Endothelial cell of umbilical vein (primary cell): ENCODE data around the gene AKT2. TPM values are rescaled to one million over a fixed set of nuclear protein-coding genes. Genes with fewer than 3 reads are reported as not detected.
"Not testable (repeated sequence)": the region's sequence is repeated elsewhere in the genome, so short reads cannot be mapped to it uniquely, and the experiment has no call there.

Source experiments
- Bru-seq: library from RNA; stranded (reverse); fragments of 400-500 nt; gene quantifications from one replicate; lab custom pipeline; 2021; lab: Mats Ljungman, UMichigan
- BruChase-seq, 2 experiments: library from RNA; stranded (reverse); fragments of 400-500 nt; gene quantifications; one replicate each; lab custom pipeline; 2021; lab: Mats Ljungman, UMichigan
- BruUV-seq: library from RNA; stranded (reverse); fragments of 400-500 nt; replicated peaks from 2 replicates; lab custom pipeline; 2021; lab: Mats Ljungman, UMichigan
- CTCF ChIA-PET: fragments of 300-600, 350-600 bp; sonication (Branson Sonifier 250); formaldehyde crosslinking; loops from one replicate; lab custom pipeline; 2021; ENCODE audit warnings: antibody characterized with exemption, inconsistent platforms; lab: Charles Lee
- POLR2A ChIA-PET: fragments of 300-600, 350-600 bp; sonication (Branson Sonifier 250); formaldehyde crosslinking; loops from one replicate; lab custom pipeline; 2021; ENCODE audit warnings: antibody characterized with exemption, inconsistent platforms; lab: Charles Lee
- DNase-seq: peaks from one replicate; pipeline ENCODE4 v3.0.0-alpha.2; 2011; ENCODE audit warnings: low read depth, low spot score
- FAIRE-seq: peaks from 2 replicates; lab custom pipeline; 2011; peaks lifted over from hg19 to GRCh38; lab: Jason Lieb, UNC
- H2AFZ ChIP-seq: 2 replicates; pipeline ENCODE4 v1.6.0; 2012; ENCODE audit warnings: low read depth, low read length, control low read depth, inconsistent platforms
- H3K27ac ChIP-seq: 2 replicates; pipeline ENCODE4 v1.5.1; 2011; ENCODE audit warnings: low read depth, mild to moderate bottlenecking, control low read depth, low read length, moderate library complexity; ENCODE audit not compliant: insufficient read depth
- H3K27me3 ChIP-seq, 2 experiments: 2 replicates each; pipeline versions ENCODE4 v1.6.0 to v1.6.1; 2011; ENCODE audit warnings: low read length in 2 of 2, mixed read lengths in 1 of 2; ENCODE audit not compliant: control insufficient read depth in 2 of 2, insufficient read depth in 2 of 2
- H3K36me3 ChIP-seq, 2 experiments: 2 replicates in 1 of 2; 3 replicates in 1 of 2; pipeline ENCODE4 v1.5.1; 2011; ENCODE audit warnings: low read length in 2 of 2, mild to moderate bottlenecking in 1 of 2, moderate library complexity in 1 of 2; ENCODE audit not compliant: control insufficient read depth in 2 of 2, insufficient read depth in 2 of 2; ENCODE audit errors: extremely low read depth in 1 of 2
- H3K4me1 ChIP-seq: 3 replicates; pipeline ENCODE4 v1.5.1; 2011; ENCODE audit warnings: mild to moderate bottlenecking, low read length; ENCODE audit not compliant: control insufficient read depth, insufficient read depth; ENCODE audit errors: extremely low read depth
- H3K4me2 ChIP-seq: 2 replicates; pipeline ENCODE4 v1.6.1; 2011; ENCODE audit warnings: low read length, control low read depth, mixed read lengths; ENCODE audit not compliant: insufficient read depth
- H3K4me3 ChIP-seq, 3 experiments: fragments of 200-600 bp in 1 of 3; sonication (generic), shearing (Covaris generic) in 1 of 3; replicated peaks in 1 of 3; 2 replicates each; pipeline ENCODE4 v1.5.1; 2011 to 2016; ENCODE audit warnings: control low read depth in 3 of 3, low read length in 3 of 3, mild to moderate bottlenecking in 2 of 3, inconsistent platforms in 1 of 3, low read depth in 1 of 3, moderate library complexity in 1 of 3; ENCODE audit not compliant: insufficient read depth in 1 of 3
- H3K79me2 ChIP-seq: 2 replicates; pipeline ENCODE4 v1.6.0; 2012; ENCODE audit warnings: low read length, inconsistent platforms; ENCODE audit not compliant: control insufficient read depth, insufficient read depth
- H3K9ac ChIP-seq: replicated peaks from 2 replicates; pipeline ENCODE3; 2011; ENCODE audit warnings: low read length, control low read depth; ENCODE audit not compliant: insufficient read depth; ENCODE audit errors: extremely low read depth
- H3K9me1 ChIP-seq: replicated peaks from 3 replicates; pipeline ENCODE4 v1.6.0; 2011; ENCODE audit warnings: mild to moderate bottlenecking, low read length; ENCODE audit not compliant: control insufficient read depth, insufficient read depth; ENCODE audit errors: extremely low read depth
- H3K9me3 ChIP-seq: replicated peaks from 2 replicates; pipeline ENCODE4 v1.5.1; 2012; ENCODE audit warnings: low read length, inconsistent platforms; ENCODE audit not compliant: control insufficient read depth, insufficient read depth
- H4K20me1 ChIP-seq: replicated peaks from 2 replicates; pipeline ENCODE3; 2011; ENCODE audit warnings: mild to moderate bottlenecking, low read length; ENCODE audit not compliant: control insufficient read depth, insufficient read depth; ENCODE audit errors: extremely low read depth
- MAX ChIP-seq: IDR thresholded peaks from 2 replicates; pipeline ENCODE4 v1.6.1; 2011; ENCODE audit not compliant: insufficient read depth, insufficient read length
- POLR2AphosphoS5 ChIP-seq: IDR thresholded peaks from 2 replicates; pipeline ENCODE4 v1.6.1; 2012; ENCODE audit warnings: low read depth, mild to moderate bottlenecking, control low read depth, low read length, moderate library complexity; ENCODE audit not compliant: insufficient read depth
- dilution Hi-C: fragments of 300-500 bp; cut with MboI; formaldehyde crosslinking; loops from one replicate; pipeline ENCODE4 v1.15.0; 2019; ENCODE audit warnings: low sequenced_read_pairs; ENCODE audit not compliant: extremely low pct_ligation_motif_present
- intact Hi-C: fragments of 100-400 bp; cut with micrococcal nuclease; formaldehyde crosslinking; loops from one replicate; pipeline ENCODE4 v1.10.0; 2022
- long read RNA-seq: library from polyadenylated mRNA; stranded (forward); transcript quantifications from one replicate; pipeline ENCODE4 v2.0.0, GENCODE V29; 2021
- polyA minus RNA-seq, 3 experiments: library from RNA; depleted of rRNA, polyadenylated mRNA; stranded (reverse); fragments of >200 nt; gene quantifications; 1 replicate in 1 of 3; 2 replicates in 2 of 3; pipeline ENCODE4 v1.2.3, GENCODE V29; 2011
- polyA plus RNA-seq, 4 experiments: library from polyadenylated mRNA; depleted of rRNA in 3 of 4; stranded (reverse) in 3 of 4; unstranded in 1 of 4; fragments of >200 nt; gene quantifications; 2 replicates each; pipeline versions ENCODE4 v1.2.1 to v1.2.3, GENCODE V29; 2011 to 2012; ENCODE audit warnings: missing spikeins in 1 of 4
- total RNA-seq: library from RNA; stranded (reverse); gene quantifications from 2 replicates; pipeline ENCODE4 v1.2.3, GENCODE V29; 2021

AKT2 gene
- total RNA-seq, result 65.2 and 70.1 TPM in 2 replicates
- 69.8 and 88.6 TPM in 2 replicates for polyA plus RNA-seq
- 27.3 and 31.5 TPM in 2 replicates for polyA plus RNA-seq (2011; cell fraction: cytosol; rRNA removed)
- 314 and 324 TPM in 2 replicates for polyA plus RNA-seq (2011; cell fraction: nucleus; rRNA removed)
- polyA plus RNA-seq (2012), result 38.7 and 50.2 TPM in 2 replicates
- 68.7 and 74.1 TPM in 2 replicates for polyA minus RNA-seq
- 70.6 TPM for polyA minus RNA-seq (2011; cell fraction: cytosol; rRNA and poly(A)+ RNA removed)
- 78.0 and 82.8 TPM in 2 replicates for polyA minus RNA-seq (2011; cell fraction: nucleus; rRNA and poly(A)+ RNA removed)
- percentile 61 among the genes with signal in this experiment for Bru-seq, nascent RNA
- percentile 77 among the genes with signal in this experiment for BruChase-seq, experiment 1, labeled RNA remaining after a 6-hour chase
- BruChase-seq, experiment 2, labeled RNA remaining after a 2-hour chase, result percentile 69 among the genes with signal in this experiment
- long read RNA-seq, partial matches to known transcripts, result 2 of 11 reads
- long read RNA-seq, other reads (novel, unspliced or antisense), result 9 of 11 reads

- ChIA-PET POLR2A (no interaction called here), CTCF (interaction anchor here (1.8 kb wide), 1 partner anchor 21 kb away, joined by 5 read pairs; no protein-coding TSS in a partner anchor)
- Histone ChIP-seq H3K9me1 (no peaks in the 10 kb centered on the region), H3K4me1 (peaks cover 11% of the 10 kb centered on the region), H3K9me3 (no peaks in the 10 kb centered on the region), H3K27me3 (no peaks in the 10 kb centered on the region), H3K36me3 (peaks cover 0 to 3% of the 10 kb centered on the region in 2 experiments), H3K4me2 (peak within 1 kb of the TSS; percentile 96), H3K9ac (peak within 1 kb of the TSS; percentile 88), H3K79me2 (peaks cover 50% of the 10 kb centered on the region), H3K27ac (peak within 1 kb of the TSS; percentile 76), H2AFZ (peak within 1 kb of the TSS; percentile 88), H4K20me1 (no peaks in the 10 kb centered on the region), H3K4me3 (peak within 1 kb of the TSS; percentile 80 to 86 (median 83))
- TF ChIP-seq MAX (no peak), POLR2AphosphoS5 (peak; percentile 37)
- intact Hi-C loops, result loop anchor here (1.0 to 2.0 kb wide), 4 partner anchors 42 to 181 kb away; partner anchors contain the start of genes BLVRB, C19orf47 and PLD3
- dilution Hi-C loops, result no loop called here
- no peak for FAIRE-seq
- BruUV-seq, result no TSS peak
- DNase-seq, result no peak
Measured at GRCh38 chr19:40284501-40285352, at the start of gene AKT2. Gene AKT2, minus strand, starts transcription at chr19:40285345. Its CDS starts 20,078 bp downstream, at chr19:40265267.

- FAIRE-seq, H3K27me3 ChIP-seq, H3K9me1 ChIP-seq, BruUV-seq, H4K20me1 ChIP-seq, H2AFZ ChIP-seq, CTCF ChIA-PET, H3K9me3 ChIP-seq, DNase-seq, H3K9ac ChIP-seq, intact Hi-C loops, H3K4me1 ChIP-seq, POLR2A ChIA-PET, H3K27ac ChIP-seq, H3K4me2 ChIP-seq, H3K4me3 ChIP-seq, H3K79me2 ChIP-seq, dilution Hi-C loops: not testable (repeated sequence)
- peaks cover 1 to 22% of the 10 kb centered on the region in 2 experiments for H3K36me3 ChIP-seq
Measured at GRCh38 chr19:40333083-40333482, 47.9 kb upstream of the AKT2 start.
